OCI-M2 (cell line): ENCODE data around the gene EIF3L.

Experiments
- DNase-seq: peaks from one replicate; lab custom pipeline; 2025; ENCODE audit not compliant: unreplicated experiment; lab: John Stamatoyannopoulos, UW

The EIF3L gene

DNA sequence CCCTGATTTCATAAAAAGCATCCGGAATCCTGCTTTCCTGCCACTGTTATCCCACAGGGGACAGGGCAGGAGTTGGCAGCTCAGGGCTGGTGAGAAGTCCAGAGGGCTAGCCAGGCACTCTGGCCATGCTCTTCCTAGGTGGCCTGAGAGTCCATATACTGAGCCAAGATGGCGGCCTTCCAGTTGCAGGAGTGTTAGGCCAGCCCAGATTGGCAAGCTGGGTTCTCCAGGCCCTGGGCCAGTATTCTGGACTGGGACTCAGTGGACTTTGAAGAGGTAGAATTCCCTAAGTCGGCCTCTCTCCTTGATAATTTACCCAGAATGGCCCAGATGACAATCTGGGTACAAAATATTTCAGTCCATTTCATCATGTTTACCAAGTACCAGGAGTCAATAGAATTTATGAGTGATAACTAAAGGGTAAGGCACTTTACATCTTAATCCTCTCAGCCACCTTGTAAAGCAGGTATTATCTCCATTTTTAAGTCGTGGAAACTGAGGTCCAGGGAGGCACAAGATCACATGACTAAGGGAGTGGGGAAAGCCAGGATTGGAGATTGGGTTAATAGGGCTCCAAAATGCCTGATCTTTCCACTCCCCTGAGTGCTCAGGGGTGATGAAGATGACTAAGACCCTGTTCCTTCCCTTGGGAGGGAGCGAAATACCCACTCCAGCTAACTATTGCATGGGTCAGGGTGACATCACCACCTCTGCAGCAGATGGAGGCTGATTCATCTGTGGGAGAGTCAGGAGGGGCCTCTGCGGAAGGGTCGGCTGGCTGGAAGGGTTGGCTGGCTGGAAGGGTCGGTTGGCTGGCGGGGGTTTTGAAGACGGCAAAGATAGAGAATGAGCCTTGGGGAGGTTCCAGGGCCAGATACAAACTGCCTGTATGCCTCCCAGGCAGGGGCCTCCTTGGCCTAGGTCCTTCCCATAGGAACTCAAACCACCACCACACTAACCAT, 55.6 kb downstream of the EIF3L start:
- no peak for DNase-seq

DNA sequence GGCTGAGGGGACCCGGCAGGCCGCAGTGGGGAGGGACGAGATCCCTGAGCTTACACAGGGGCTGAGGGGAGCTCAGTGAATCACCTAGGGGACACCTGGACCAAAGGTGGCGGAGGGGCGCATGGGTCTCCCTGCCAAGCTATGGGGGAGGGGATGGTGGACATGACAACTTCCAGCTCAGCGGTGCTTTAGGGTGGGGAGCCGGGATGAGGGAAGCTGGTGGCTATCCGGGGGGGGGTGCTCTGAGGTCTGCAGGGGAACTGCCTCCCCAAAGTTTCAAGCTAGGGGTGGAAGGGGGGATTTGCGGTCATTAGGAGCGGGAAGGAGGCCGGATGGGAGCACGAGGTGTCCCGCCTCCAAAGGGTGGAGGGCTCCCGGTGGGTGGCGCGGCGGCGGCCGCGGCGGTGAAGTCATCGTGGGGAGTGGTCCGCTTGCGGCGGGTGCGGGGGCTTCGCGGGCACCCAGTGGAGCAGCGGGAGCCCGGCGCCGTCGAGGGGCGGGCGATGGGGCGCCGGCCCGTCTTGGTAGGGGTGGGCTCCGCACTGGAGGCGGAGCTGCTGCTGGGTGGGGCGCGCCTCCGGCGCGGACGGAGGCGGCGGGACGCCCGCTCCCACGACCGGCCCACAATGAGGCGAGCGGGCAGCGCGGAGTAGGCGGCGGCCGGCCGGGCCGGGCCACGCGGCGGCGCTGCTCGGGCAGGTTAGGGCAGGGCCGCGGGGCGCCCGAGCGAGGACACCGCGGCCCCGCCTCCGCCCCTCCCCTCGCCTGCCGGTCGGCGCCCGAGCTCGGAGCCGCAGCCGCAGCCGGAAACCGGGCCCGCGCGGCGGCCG, 56.5 kb downstream of the EIF3L start, which contains the start of gene MICALL1:
Gene MICALL1, plus strand, starts transcription at position 764 of the 830 bp plus-strand sequence. CDS start 126 bp downstream, outside the sequence.
- no peak for DNase-seq

- DNase-seq, result no peak
Measured at GRCh38 chr22:37906364-37907008, 57.3 kb downstream of the EIF3L start.

- no peak for DNase-seq
Measured at GRCh38 chr22:37907036-37907954, 58.1 kb downstream of the EIF3L start.

DNA sequence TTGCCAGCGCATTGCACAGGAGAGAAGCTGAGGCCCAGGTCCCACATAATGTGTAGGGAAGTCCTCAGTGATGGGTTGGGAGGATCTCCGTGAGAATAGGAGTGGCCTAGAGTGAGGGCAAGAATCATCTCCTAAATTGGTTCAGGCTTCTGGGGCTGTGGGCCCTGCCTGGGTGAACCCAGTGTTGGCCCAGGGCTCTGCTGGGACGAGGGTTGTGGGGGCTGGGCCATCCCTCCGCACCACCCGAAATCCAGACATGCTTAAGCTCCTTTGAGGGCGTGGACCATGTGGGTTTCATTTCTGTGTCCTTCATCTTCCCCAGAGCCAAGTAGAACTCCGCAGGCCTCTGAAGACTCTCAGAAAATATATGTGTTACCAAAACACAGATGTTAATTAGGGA, 60.5 kb downstream of the EIF3L start:
- no peak for DNase-seq

GRCh38 chr22:37910890-37911672, 61.9 kb downstream of the EIF3L start:
- no peak for DNase-seq

DNA sequence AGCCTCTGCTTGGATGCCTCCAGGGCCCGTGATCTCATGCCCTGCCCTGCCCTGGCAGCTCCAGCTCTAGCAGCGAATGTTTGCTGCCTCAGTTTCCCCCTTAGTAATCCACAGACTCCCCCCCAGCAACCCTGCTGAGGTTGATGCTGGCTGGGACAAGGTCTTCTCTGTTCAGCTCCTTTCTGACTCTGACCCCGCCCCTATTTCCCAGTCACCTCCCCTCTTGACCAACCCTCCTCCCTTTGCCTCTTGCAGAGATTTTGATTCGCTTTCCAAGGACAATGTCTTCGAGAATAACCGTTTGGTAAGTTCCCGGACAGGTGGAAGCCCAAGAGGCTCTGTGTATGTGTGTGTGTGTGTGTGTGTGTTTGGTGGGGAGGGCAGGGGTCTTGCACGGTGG, 62.5 kb downstream of the EIF3L start:
- no peak for DNase-seq

DNA sequence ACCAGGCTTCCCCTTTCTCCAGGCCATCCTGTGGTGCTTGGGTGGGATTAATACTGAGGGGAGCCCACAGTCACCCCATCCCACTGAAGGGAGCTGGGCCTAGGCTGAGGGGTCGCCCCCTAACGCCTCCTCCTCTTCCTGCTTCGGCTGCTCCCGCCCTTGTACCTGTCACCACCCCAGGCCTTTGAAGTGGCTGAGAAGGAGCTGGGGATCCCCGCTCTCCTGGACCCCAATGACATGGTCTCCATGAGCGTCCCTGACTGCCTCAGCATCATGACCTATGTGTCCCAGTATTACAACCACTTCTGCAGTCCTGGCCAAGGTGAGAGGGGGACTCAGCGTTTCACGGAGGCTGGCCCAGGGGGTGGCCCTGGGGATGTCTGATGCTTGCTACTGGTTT, 63.0 kb downstream of the EIF3L start:
- DNase-seq, result no peak

- DNase-seq, result no peak
Measured at GRCh38 chr22:37913233-37913721, 64.1 kb downstream of the EIF3L start.

DNA sequence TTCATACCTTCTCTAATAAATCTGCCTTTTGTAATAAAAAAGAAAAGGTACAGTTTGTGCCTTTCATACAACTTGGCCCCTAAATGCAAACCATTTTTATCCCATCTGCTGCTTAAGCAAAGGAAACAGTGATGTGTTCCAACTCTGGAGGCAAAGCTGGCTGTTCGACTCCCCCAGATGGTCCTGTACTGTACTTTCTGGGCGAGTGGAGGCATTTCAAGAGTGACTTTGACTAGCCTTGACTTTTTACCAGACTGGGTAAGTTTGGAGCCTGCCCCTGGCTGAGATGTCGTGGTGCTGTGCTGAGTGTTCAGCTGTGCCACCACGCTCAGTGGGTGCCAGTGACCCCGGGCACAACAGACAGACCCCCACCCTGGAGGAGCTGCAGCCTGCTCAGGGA, 67.1 kb downstream of the EIF3L start:
- DNase-seq, result no peak

DNA sequence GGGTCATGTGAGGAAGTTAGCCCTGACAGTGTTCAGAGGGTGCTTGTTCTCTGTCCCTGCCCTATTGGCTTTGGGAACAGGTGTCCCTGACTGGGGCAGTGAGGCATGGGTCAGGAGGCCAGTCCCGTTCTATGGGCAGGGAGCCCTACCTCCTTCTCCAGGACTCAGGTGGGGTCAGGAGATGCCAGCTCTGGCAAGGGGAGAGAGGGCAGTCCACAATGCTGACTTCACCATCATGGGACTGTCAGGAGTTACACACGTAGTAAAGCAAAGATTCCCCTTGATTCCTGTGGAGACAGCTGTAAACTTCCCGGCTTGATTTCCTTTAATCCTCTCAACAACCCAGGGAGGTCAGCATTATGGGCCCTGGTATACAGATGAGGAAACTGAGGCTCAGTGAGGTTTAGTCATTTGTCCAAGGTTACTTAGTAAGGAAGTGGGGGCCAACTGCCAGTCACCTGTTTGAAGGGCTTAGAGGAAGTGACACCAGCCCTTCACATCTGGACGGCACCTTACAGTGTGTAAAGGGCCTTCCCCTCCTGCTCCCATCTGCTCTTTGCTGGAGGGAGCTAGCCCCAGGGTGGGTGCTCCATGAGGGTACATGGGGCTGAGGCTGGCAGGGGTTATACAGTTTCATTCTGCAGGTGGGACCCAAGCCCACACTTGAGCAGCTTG, 68.8 kb downstream of the EIF3L start:
- DNase-seq, result no peak

- no peak for DNase-seq
Measured at GRCh38 chr22:37918580-37919270, 69.5 kb downstream of the EIF3L start.

DNA sequence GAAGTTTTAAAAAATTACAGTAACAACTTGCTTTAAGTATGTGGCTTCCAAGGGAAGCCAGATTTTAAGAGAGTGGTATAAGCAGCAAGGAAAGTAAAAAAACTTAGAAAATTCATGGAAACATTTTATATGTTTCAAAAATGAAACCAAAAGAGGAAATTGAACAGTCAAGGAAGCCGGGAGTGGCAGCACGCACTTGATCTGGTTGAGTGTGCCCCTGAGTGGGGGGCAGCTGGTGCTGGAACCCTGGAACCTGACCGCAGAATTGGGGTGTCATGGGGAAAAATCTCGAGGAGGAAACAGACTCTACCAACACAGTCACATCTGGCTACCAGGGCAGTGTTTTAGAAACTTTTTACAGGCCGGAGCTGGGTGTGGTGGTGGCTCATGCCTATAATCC, 70.9 kb downstream of the EIF3L start:
- DNase-seq, result no peak

- DNase-seq, result no peak
Measured at GRCh38 chr22:37922191-37922590, 73.0 kb downstream of the EIF3L start.

GRCh38 chr22:37923927-37924326, 74.7 kb downstream of the EIF3L start:
- no peak for DNase-seq

DNA sequence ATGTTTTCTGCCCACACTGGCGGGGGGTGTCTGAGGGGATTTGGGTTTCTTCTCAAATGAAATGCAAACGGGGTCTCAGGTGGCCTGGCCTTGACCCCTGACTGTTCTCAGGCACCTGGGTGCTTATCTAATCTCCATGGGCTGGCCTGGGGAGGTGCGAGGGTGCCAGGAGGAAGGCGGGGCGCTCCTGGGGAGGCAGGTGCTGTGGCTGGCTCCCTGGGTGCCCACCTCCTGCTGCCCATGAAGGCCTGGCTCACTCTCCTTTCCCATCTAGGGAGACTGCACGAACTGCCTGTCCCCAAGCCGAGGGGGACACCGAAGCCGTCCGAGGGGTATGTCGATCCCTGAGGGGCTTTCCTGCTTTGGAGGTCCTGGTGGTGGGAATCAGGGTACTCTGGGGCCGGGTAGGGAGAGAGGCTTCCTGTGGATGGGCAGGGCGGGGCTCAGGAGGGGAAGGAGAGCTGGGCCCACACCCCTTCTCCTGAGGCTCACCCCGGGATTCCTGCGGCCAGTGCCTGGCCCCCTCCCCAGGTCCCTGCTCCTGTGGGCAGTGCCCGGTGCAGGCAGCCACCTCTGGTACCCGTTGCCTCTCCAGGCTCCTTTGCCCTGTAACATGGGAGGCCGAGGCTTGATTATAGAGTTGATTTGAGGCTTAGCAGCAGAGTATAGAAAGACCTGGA, 75.3 kb downstream of the EIF3L start:
- no peak for DNase-seq

- DNase-seq, result no peak
Measured at GRCh38 chr22:37925330-37925729, 76.1 kb downstream of the EIF3L start.

DNA sequence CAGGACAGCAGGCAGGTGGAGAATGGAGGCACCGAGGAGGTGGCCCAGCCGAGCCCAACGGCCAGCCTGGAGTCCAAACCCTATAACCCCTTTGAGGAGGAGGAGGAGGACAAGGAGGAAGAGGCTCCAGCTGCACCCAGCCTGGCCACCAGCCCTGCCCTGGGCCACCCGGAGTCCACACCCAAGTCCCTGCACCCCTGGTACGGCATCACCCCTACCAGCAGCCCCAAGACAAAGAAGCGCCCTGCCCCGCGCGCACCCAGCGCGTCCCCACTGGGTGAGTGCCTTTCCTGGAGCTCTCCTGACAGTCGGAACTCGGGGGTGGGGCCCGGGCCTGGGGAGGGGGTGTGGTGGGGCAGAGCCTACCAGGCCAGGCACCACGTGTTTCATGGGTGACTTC, 76.5 kb downstream of the EIF3L start:
- no peak for DNase-seq
